ENCODE measurements around the gene COL27A1. TPM values are rescaled to one million over a fixed set of nuclear protein-coding genes. Genes with fewer than 3 reads are reported as not detected.

Gene COL27A1
- total and polyA plus RNA-seq, 2 experiments from 2014 or later = 10.5 to 18.0 TPM

- no peak for TF ChIP-seq ZNF462 (CRISPR knock-in tag; IDR thresholded peaks at IDR 0.05)
- TF ChIP-seq ETS1 (IDR thresholded peaks at IDR 0.05) = no peak
These were observed 103.8 kb downstream of the COL27A1 start (continued) for GRCh38 chr9:114258866-114259797.

GRCh38 chr9:114259798-114260523 is 104.6 kb downstream of the COL27A1 start:
- Histone ChIP-seq H3K27ac (ENCODE audit: low read depth) (no peak overlapping the region), H3K4me3 (no peak overlapping the region), H3K79me2 (replicated peaks; ENCODE audit: insufficient read depth) (no peaks in the 10 kb centered on the region), H3K9me2 (ENCODE audit: insufficient read depth) (no peaks in the 10 kb centered on the region), H4K20me1 (replicated peaks; ENCODE audit: insufficient read depth) (no peaks in the 10 kb centered on the region), H3K4me2 (no peak overlapping the region), H3F3A (replicated peaks; ENCODE audit: low read depth) (no peaks in the 10 kb centered on the region), H3K27me3 (ENCODE audit: insufficient read depth) (no peaks in the 10 kb centered on the region), H2AFZ (no peak overlapping the region), H3K4me1 (ENCODE audit: insufficient read depth) (no peaks in the 10 kb centered on the region), H3K36me3 (ENCODE audit: insufficient read depth) (no peaks in the 10 kb centered on the region)
- ATAC-seq (no peak), DNase-seq (ENCODE audit: low spot score) (no peak)
- Mint-ChIP-seq H3K36me3 (ENCODE audit: low read depth) (no peaks in the 10 kb centered on the region), H3K4me3 (no peak overlapping the region), H3K4me1 (peaks cover 10% of the 10 kb centered on the region), H3K27ac (no peak overlapping the region), H3K9me3 (no peaks in the 10 kb centered on the region), H3K27me3 (ENCODE audit: insufficient read depth, low read depth, poor library complexity) (peaks cover 12% of the 10 kb centered on the region)
- no peak for TF ChIP-seq CREB1 (CRISPR knock-in tag; IDR thresholded peaks at IDR 0.05; ENCODE audit: low read depth)
- TF ChIP-seq REST (IDR thresholded peaks at IDR 0.05; ENCODE audit: unreplicated experiment) = no peak
- TF ChIP-seq EZH2phosphoT487 (IDR thresholded peaks at IDR 0.05; ENCODE audit: unreplicated experiment) = no peak
- TF ChIP-seq STAT1 (IDR thresholded peaks at IDR 0.05; ENCODE audit: unreplicated experiment) = no peak
- TF ChIP-seq ZNF114 (CRISPR knock-in tag; IDR thresholded peaks at IDR 0.05) = no peak
- TF ChIP-seq NANOG (IDR thresholded peaks at IDR 0.05; ENCODE audit: borderline replicate concordance) = no peak
- TF ChIP-seq ZNF331 (CRISPR knock-in tag; IDR thresholded peaks at IDR 0.05; ENCODE audit: low read depth) = no peak

Data from GM23338 (cell line).